Hematopoietic multipotent progenitor cell treated with erythropoietin and hydrocortisone succinate and interleukin-3 and kit ligand, for 17 days (in vitro differentiated cells): Measurements from ENCODE around the gene TEKT2.

Source experiments
- DNase-seq: peaks from one replicate; pipeline ENCODE4 v3.0.0-alpha.2; 2015; ENCODE audit warnings: low spot score

The TEKT2 gene, protein sequence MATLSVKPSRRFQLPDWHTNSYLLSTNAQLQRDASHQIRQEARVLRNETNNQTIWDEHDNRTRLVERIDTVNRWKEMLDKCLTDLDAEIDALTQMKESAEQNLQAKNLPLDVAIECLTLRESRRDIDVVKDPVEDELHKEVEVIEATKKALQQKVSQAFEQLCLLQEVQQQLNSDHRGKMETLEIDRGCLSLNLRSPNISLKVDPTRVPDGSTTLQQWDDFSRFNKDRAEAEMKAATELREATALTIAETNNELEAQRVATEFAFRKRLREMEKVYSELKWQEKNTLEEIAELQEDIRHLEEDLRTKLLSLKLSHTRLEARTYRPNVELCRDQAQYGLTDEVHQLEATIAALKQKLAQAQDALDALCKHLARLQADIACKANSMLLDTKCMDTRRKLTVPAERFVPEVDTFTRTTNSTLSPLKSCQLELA

DNA sequence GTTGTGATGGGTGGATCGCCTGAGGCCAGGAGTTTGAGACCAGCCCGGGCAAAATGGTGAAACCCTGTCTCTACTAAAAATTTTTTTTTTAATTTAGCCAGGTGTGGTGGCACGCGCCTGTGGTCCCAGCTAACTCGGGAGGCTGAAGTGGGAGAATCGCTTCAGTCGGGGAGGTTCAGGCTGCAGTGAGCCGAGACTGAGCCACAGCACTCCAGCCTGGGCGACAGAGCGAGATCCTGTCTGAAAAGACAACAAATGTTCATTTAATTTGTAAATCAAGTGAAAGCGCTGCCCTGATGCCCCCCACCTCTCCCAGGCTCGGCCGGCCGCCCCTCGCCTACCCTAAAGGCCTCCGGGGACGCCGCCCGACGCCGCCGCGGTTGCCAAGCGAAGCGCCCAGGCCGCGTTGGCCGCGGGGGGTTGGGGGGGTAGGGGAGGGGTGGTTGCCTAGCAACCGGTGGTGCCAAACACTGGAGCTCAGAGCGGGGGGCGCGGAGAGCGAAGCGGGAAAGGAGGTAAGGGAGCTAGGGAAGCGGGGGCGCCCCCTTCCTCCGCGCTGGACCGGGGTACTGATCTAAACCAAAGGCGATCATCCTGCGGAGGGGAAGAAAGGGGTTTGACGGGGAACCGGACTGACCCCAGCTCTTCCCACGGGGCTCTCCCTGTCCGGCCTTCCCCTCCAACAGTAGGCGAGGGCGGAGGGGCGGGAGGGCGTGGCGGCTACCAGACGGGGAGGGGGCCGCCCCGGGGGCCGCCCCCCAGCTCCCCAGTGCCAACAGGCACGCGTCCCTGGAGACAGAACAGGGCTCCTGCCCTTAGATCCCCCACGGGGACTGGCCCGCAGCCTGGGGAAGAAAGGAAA lies at the start of gene TEKT2:
Gene TEKT2, plus strand, starts transcription at position 460 of the 862 bp plus-strand sequence. CDS start 828 bp downstream, outside the sequence.
- DNase-seq: no peak

DNA sequence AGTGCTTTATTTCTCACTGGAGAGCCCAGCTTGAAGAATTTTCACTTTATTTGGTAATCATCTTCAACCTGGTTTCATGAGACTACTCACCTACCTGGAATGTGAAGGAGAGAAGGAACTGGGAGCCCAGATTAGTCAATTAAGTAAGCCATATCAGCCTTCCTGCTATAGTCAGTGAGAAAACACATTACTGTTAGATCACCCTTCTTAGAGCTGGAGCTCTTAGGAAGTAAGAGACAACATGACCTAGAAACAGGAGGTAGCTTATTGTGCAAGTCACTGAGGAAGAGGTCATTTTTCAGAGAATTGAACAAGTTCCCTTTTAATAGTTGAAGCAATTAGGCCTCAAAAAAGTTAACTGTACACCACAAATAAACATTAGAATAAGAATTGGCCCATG lies 49.2 kb upstream of the TEKT2 start:
- no peak for DNase-seq

DNA sequence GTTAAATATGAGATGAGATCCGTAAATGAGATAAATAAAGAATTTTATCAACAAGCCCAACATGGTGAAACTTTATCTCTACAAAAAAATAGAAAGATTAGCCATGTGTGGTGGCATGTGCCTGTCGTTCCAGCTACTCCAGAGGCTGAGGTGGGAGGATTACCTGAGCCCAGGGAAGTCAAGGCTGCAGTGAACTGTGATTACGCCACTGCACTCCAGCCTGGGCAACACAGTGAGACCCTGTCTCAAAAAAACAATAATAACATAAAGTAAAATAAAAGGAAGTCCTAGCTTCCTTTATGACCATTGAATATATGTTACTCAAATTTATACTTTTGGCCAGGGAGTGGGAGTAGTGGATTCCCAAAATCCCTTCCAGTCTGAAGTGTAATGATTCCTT lies 48.7 kb upstream of the TEKT2 start:
- DNase-seq: no peak

DNA sequence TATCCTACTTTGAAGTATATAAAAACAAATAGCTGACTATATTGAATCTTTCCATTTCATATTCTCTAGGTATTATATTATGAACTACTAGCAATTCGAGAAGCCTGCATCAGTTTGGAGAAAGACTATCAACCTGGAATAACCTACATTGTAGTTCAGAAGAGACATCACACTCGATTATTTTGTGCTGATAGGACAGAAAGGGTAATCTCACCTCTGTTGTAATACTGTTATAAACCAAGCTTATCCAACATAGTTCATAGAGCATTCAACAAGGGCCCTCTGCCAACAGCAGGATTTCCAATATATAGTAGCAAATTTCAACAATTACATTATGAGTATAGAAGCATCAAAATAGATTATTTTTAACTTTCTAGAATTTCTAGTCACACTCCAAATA lies 43.7 kb upstream of the TEKT2 start:
- DNase-seq: no peak

DNA sequence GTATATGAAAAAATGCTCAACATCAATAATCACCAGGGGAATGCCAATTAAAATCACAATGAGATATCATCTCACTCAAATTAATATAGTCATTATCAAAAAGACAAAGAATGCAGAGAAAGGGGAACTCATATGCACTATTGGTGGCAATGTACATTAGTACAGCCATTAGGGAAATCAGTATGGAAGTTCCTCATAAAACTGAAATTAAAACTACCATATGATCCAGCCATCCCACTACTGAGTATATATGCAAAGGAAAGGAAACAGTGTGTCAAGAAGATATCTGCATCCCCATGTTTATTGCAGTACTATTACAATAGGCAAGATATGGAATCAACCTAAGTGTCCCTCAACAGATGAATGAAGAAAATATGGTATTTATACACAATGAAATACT lies 32.1 kb upstream of the TEKT2 start:
- no peak for DNase-seq

DNA sequence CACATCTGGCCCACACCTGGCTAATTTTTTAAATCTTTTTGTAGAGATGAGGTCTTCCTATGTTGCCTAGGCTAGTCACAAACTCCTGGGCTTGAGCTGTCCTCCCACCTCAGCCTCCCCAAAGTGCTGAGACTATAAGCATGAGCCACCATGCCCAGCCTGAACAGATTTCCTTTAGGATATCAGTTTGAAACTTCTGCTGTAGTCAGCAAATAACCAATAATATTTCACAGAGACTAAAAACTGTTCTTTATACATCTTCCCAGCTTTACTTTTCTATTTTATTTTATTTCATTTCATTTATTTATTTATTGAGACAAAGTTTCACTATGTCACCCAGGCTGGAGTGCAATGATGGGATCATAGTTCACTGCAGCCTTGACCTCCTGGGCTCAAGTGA lies 29.9 kb upstream of the TEKT2 start:
- DNase-seq: no peak

DNA sequence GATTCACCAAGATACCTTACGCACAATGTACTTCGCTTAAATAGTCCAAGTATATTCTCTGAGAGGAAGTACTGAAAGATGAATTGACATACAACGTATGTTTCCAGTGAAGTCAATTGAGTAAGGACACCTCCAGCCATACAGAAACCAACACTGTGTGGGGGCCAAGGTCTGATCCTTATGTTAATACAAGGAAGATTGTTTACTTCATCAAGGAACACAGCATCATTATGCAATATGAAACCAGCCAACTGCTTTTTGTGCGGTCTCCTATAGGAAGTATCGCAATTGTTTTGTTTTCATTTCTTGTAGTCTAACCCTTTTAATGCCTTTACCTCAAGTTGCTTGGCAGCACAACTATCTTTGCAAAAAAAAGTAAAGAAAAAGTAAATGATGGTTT lies 28.2 kb upstream of the TEKT2 start:
- DNase-seq: no peak

DNA sequence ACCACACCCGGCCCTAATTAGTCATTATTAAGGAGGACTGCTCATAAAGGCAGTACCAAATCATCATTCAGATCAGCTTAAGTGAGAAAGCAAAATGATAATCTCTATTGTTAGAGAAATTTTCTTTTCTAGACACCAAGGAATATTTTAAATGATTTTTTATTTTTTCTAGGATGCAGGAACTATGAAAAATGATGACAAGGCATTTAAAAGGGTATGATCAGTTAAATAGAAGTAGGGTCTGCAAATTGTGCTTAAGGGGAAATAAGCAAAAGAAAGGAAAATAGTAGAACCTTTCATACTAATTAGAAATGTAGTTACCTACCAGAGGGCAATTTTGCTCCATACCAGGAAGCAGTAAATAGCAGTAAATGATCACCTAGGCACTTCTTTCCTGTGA lies 21.6 kb upstream of the TEKT2 start:
- no peak for DNase-seq

DNA sequence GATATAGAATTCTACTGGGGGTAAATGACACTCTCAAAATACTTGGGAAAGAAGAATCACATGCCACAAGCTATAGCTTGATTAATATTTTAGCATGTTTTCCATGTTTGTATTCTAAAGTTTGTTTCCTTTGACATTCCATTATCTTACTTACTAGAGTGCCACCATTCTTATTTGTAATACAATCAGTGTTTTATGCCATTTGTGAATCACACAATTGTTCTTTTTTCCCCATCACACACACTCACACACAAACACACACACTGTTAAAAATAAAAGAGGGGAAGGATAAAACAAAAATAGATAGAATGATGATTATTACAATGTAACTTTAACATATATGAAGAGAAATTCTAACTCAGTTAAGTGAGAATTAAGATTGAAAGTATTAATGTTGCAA lies 16.0 kb upstream of the TEKT2 start:
- no peak for DNase-seq

DNA sequence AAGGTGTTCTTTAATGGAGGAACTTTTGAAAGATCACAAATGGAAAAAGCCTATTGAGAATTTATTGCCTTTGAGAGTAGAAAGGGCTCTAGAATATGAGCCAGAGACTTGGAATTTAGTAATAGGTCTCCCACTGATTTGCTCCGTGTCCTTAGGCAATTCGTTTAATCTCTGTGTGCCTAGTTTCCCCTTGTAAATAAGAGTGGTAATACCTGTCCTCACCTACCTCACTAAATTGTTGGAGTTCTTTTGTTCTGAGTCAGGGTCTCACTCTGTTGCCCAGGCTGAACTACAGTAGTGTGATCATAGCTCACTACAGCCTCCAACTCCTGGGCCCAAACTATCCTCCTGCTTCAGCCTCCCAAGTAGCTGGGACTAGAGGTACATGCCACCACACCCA lies 15.0 kb upstream of the TEKT2 start:
- DNase-seq: no peak

DNA sequence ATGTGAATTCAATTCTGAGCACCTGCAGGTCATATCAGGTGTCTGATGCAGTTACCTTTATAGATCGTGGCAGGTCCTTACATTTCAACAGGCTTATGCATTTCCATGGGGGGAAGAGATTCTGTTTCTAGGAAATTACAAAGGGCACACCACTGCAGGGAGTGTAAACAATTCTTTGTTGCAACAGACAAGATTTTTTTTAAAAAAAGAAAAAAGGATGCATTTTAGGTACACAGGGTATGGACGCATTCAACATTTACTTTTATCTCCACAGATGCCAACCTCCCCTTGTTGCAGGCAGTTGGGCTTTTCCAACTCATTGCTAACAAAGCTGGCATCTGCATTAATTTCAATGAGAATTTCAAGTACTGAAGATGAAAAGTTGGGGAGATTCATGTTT lies 13.5 kb upstream of the TEKT2 start:
- no peak for DNase-seq

DNA sequence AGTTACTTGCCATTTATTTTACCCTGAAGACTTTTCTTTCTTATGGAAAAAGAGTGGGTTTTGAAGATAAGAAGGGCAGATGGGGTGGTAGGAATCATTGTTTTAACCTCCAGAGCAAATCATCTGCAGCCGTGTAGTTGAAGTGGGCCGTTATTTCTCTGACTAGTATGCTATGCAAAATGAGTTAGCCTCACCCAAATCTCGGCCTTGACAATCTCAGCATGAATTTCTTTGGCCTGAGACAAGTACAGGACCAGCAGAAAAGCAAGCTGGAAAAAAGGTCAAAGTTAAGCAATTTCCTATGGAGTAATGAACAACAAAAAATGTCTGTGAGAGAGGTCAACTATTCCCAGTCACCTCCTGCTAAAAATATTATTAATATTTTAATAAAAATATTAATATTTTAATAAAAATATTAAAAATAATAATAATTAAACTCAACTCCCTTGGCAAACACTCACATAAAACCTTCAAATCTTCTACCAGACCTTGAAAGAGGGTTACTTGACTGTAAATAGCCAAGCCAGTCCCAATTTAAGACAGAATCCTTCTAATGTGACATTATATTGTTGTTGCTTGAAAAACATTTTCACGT lies 6.8 kb upstream of the TEKT2 start:
- DNase-seq: no peak

DNA sequence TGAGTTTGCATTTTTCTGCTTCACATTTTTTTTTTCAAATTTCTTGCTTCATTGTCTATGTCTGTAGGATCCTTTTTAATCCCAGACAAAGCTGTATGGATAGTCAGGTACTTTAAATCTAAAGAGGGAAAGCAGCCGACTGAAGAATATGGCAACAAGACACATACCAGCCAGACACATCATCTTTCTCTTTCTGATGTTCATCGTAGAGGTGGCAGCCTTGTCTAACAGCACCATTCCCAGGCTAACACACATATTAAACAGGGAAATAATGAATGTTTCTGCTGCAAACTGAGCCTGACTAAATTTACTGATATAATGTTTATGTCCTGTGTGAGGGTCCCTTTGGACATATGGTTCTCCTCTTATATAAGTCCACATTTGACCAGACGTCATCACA lies 3.7 kb upstream of the TEKT2 start:
- no peak for DNase-seq

DNA sequence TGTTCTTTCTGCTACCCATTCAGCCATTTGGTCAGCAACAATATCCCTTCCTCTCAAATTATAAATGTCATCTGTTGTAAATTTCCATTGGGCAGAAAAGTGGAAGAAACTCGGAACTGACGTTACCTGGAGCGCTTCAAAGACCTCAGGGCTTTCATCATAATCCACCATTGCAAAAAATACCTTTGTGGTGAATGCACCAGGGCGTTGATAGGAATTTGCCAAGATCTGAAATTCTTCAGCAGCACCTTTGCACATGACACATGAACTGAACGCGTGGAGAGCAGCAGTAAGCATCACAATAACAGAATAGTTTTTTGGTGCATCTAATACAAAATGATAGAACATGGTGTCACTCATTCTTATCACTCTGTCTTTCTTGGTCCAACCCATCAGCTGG lies 3.1 kb upstream of the TEKT2 start:
- no peak for DNase-seq

DNA sequence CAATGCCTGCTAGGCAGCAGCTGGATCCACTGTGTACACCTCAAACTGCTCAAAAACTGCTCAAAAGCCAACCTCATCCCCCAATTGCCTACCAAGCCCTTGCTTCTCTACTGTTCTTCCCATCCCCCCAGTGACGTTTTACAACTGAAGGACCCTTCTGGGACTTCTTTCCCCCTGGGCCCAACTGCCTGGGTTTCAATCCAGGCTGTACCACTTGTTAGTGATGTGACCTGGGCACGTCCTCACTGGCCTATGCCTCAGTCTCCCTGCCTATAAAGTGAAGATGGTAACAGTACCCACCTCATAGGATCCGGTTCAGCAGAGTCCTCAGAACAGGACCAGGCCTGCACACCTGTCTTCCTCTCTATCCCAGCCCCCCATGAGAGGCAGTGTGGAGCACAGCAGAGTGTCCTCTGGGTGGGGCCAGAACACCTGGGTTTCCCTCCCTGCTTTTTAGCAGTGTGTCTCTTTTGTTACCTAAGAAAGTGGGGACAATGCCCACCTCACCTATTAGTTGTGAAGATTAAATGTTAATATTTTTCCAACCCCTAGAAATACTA lies 1.9 kb upstream of the TEKT2 start:
- no peak for DNase-seq

DNA sequence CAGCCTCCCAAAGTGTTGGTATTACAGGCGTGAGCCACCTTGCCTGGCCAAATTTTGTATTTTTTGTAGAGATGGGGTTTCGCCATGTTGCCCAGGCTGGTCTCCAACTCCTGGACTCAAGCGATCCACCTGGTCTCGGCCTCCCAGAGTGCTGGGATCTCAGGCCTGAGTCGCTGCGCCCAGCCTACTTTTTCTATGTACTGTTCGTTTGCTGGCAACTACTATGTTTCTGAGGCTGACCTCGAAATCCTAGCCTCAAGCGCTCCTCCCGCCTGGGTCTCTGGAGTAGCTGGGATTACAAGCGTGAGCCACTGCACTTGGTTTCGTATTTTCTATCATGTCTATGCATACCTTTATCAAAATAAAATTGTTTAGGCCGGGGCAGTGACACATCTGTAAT lies 675 bp upstream of the TEKT2 start:
- no peak for DNase-seq

DNA sequence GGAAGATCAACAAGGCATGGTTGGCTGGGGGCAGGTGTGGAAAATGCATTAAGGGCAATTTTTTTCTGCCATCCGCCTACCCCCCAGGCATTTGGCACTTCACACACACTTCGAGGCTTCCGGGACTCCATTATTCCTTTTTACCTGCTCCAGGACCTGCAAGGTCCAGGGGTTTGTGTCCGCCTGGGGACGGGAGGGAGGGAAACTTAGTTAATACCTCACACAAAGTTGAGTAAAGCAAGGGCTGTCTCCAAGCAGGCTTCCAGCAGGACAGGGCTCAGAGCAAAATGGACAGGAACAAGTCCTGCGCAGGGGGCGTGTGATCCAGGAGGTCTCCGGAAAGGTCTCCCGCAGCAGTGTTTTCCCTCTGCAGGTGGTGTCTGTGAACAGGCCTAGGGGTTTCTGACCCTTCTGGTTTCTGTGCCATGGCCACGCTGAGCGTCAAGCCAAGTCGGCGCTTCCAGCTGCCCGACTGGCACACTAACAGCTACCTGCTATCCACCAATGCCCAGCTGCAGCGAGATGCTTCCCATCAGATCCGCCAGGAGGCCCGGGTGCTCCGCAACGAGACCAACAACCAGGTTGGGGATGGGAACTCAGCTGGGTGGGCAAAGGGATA lies 712 bp downstream of the TEKT2 start:
- no peak for DNase-seq

DNA sequence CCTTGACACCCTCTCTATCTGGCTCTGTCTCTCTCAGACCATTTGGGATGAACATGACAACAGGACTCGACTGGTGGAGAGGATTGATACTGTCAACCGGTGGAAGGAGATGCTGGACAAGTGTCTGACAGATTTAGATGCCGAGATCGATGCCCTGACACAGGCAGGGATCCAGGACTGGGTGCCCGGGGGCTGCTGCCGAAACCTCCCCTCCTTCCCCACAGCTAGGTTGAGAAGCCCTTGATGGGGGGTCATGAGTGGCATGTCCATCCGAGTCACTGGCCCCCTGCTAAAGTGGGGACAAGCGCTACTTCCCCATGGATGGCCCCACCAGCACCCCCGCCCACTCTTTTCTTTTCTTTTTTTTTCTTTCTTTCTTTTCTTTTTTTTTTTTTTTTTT lies 1.2 kb downstream of the TEKT2 start:
- no peak for DNase-seq

DNA sequence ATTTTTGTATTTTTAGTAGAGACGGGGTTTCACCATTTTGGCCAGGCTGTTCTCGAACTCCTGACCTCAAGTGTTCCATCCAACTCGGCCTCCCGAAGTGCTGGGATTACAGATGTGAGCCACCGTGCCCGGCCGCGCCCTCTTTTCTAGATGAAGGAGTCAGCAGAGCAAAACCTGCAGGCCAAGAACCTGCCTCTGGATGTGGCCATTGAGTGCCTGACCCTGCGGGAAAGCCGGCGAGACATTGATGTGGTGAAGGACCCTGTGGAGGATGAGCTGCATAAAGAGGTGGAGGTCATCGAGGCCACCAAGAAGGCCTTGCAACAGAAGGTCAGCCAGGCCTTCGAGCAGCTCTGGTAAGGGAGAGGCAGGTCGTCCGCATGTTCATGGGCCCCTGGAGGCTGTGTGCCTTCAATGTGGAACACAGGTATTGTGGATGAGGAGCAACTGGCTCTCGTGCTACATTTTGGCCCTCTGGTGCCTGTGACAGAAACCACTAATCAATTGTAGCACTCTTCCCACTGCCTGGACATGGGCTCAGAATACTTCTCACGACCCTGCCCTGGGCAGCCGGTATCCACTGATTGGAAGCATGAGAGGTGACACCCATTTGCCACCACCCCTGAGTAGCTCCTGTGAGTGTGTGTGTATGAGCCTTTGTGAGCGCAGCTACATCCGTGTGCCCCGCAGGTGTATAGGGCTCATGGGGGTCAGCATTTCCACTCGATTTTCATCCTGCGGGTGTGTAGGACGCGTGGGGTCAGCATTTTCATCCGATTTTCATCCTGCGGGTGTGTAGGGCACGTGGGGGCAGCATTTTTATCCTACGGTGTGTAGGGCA lies 2.0 kb downstream of the TEKT2 start:
- DNase-seq: no peak

DNA sequence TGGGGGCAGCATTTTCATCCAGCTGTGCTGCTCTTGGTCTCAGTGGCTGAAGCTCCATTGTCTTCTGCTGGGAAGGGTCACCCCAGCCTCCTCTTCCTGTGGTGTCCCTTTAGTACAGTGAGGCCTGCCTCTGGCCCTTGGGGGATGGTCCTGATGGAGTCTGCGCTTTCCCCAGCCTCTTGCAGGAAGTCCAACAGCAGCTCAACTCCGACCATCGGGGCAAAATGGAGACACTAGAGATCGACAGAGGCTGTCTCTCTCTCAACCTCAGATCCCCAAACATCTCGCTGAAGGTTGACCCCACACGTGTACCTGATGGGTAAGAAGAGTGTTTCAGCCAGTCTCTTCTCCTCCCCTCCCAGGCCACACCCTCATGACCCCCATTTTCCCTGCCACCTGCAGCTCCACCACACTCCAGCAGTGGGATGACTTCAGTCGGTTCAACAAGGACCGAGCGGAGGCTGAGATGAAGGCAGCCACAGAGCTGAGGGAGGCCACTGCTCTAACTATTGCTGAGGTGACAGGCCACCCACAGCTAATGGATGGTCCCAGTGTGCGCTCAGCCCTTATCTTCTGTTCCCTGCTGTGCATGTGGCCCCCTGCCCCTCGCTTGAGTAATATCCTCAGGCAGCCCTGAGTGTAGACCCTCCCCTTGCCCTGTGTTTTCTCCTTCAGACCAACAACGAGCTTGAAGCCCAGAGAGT lies 2.8 kb downstream of the TEKT2 start:
- DNase-seq: no peak
